ENCODE data around the gene CFAP99.

DNA sequence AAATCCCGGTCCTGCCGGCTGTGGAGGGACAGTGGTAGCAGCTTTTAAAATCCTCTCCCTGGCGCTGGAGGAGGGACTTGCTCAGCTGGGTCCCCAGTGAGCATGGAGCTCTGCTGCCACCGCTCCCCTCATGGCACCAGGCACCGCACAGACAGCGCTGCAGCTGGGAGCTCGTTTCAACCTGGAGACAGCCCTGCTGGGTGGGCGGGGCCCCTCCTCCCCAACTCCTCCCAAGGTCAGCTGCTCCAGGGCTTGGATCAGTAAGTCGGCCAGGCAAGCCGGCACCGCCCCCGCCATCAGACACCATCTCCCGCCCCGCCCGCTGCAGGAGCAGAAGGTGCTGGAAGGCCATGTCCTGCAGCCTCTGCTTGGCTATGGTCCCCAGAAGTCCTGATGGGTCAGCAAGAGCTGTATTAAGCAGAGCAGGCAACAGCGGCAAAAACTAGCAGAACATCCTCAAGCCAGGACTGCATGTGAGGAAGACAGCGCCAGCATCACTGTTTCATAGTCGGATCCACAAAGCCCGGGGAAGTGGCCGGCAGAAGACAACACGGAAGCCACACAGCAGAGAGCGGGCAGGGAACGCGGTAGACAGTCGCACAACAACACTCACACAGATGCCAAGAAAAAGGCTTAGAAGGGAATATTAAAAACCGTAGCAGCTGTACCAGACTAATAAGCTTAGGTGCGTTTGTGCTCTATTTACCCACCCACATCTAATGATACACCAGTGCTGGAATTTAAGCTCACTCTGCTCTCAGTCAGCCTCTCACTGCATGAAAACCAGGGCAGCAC lies 16.5 kb upstream of the CFAP99 start:
- TF ChIP-seq, protein P1, sequence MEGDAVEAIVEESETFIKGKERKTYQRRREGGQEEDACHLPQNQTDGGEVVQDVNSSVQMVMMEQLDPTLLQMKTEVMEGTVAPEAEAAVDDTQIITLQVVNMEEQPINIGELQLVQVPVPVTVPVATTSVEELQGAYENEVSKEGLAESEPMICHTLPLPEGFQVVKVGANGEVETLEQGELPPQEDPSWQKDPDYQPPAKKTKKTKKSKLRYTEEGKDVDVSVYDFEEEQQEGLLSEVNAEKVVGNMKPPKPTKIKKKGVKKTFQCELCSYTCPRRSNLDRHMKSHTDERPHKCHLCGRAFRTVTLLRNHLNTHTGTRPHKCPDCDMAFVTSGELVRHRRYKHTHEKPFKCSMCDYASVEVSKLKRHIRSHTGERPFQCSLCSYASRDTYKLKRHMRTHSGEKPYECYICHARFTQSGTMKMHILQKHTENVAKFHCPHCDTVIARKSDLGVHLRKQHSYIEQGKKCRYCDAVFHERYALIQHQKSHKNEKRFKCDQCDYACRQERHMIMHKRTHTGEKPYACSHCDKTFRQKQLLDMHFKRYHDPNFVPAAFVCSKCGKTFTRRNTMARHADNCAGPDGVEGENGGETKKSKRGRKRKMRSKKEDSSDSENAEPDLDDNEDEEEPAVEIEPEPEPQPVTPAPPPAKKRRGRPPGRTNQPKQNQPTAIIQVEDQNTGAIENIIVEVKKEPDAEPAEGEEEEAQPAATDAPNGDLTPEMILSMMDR (conservative IDR thresholded peaks at IDR 0.05; ENCODE audit: low read depth, low read length): no peak
- TF ChIP-seq BHLHE40 (IDR thresholded peaks at IDR 0.05; ENCODE audit: low read depth, low read length): no peak
- no peak for TF ChIP-seq POLR2A (IDR thresholded peaks at IDR 0.05; ENCODE audit: low read depth, low read length)
- no peak for TF ChIP-seq RAD21 (IDR thresholded peaks at IDR 0.05; ENCODE audit: low read length)
- TF ChIP-seq CEBPB (IDR thresholded peaks at IDR 0.05; ENCODE audit: low read depth, low read length): no peak
- no peak for TF ChIP-seq RFX5 (IDR thresholded peaks at IDR 0.05; ENCODE audit: low read depth, low read length)
- TF ChIP-seq MAZ (IDR thresholded peaks at IDR 0.05; ENCODE audit: borderline replicate concordance, low read depth, low read length): no peak
- TF ChIP-seq MAFK (IDR thresholded peaks at IDR 0.05; ENCODE audit: low read depth, low read length): no peak
- no peak for TF ChIP-seq CHD1 (IDR thresholded peaks at IDR 0.05; ENCODE audit: low read depth, low read length)
- TF ChIP-seq FOS (IDR thresholded peaks at IDR 0.05; ENCODE audit: low read depth, low read length): no peak
- no peak for TF ChIP-seq MXI1 (IDR thresholded peaks at IDR 0.05; ENCODE audit: borderline replicate concordance, low read depth, low read length)
- TF ChIP-seq, protein P2, sequence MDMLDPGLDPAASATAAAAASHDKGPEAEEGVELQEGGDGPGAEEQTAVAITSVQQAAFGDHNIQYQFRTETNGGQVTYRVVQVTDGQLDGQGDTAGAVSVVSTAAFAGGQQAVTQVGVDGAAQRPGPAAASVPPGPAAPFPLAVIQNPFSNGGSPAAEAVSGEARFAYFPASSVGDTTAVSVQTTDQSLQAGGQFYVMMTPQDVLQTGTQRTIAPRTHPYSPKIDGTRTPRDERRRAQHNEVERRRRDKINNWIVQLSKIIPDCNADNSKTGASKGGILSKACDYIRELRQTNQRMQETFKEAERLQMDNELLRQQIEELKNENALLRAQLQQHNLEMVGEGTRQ (IDR thresholded peaks at IDR 0.05; ENCODE audit: low read depth, low read length): no peak
- TF ChIP-seq SMC3 (IDR thresholded peaks at IDR 0.05; ENCODE audit: low read depth, low read length): no peak

Measured in IMR-90 (cell line).